ENCODE data around the gene BAZ2B. TPM values are rescaled to one million over a fixed set of nuclear protein-coding genes. Genes with fewer than 3 reads are reported as not detected.

BAZ2B gene
- total RNA-seq, 2 donors from 2014 or later = 60.8 to 84.5 TPM

- no peaks in the 10 kb centered on the region for H3K4me1 ChIP-seq (replicated peaks)
- no peak for TF ChIP-seq POLR2AphosphoS5 (IDR thresholded peaks at IDR 0.05)
- TF ChIP-seq POLR2A (IDR thresholded peaks at IDR 0.05) = no peak
- no peaks in the 10 kb centered on the region for H3K27me3 ChIP-seq (replicated peaks; ENCODE audit: insufficient read depth)
- WGBS = 10% methylated on average over 2 of the region's 2 CpGs
- intact Hi-C loops (cut with DNase I) = loop anchor here (5.0 to 10.0 kb wide), 2 partner anchors 95 to 177 kb away; partner anchors contain the start of genes CD302 and MARCHF7
- no peak overlapping the region for H3K4me3 ChIP-seq
- H3K9me3 ChIP-seq = no peaks in the 10 kb centered on the region
- no peaks in the 10 kb centered on the region for H3K36me3 ChIP-seq
- DNase-seq (ENCODE audit: low spot score) = peak; percentile 20
- H3K27ac ChIP-seq = no peak overlapping the region
Measured at GRCh38 chr2:159617646-159618045, 1.3 kb upstream of the BAZ2B start.

GRCh38 chr2:159617100-159617499 is 752 bp upstream of the BAZ2B start:
- TF ChIP-seq, protein P1, sequence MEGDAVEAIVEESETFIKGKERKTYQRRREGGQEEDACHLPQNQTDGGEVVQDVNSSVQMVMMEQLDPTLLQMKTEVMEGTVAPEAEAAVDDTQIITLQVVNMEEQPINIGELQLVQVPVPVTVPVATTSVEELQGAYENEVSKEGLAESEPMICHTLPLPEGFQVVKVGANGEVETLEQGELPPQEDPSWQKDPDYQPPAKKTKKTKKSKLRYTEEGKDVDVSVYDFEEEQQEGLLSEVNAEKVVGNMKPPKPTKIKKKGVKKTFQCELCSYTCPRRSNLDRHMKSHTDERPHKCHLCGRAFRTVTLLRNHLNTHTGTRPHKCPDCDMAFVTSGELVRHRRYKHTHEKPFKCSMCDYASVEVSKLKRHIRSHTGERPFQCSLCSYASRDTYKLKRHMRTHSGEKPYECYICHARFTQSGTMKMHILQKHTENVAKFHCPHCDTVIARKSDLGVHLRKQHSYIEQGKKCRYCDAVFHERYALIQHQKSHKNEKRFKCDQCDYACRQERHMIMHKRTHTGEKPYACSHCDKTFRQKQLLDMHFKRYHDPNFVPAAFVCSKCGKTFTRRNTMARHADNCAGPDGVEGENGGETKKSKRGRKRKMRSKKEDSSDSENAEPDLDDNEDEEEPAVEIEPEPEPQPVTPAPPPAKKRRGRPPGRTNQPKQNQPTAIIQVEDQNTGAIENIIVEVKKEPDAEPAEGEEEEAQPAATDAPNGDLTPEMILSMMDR (IDR thresholded peaks at IDR 0.05) = no peak
- TF ChIP-seq POLR2A (IDR thresholded peaks at IDR 0.05) = no peak
- TF ChIP-seq POLR2AphosphoS5 (IDR thresholded peaks at IDR 0.05) = no peak
- Histone ChIP-seq H3K4me3 (peak overlapping the region; percentile 70 to 76), H3K9me3 (no peaks in the 10 kb centered on the region), H3K4me1 (replicated peaks) (no peaks in the 10 kb centered on the region), H3K36me3 (no peaks in the 10 kb centered on the region), H3K27ac (peak overlapping the region; percentile 98 to 99), H3K27me3 (replicated peaks; ENCODE audit: insufficient read depth) (no peaks in the 10 kb centered on the region)
- DNase-seq (ENCODE audit: low spot score) = no peak
- WGBS = 23% methylated on average over 4 of the region's 4 CpGs
- intact Hi-C loops (cut with DNase I) = loop anchor here (5.0 to 10.0 kb wide), 2 partner anchors 95 to 178 kb away; partner anchors contain the start of genes CD302 and MARCHF7

GRCh38 chr2:159615367-159616285 is 722 bp downstream of the BAZ2B start:
- Histone ChIP-seq H3K4me3 (peak overlapping the region; percentile 70 to 76), H3K36me3 (no peaks in the 10 kb centered on the region), H3K9me3 (no peaks in the 10 kb centered on the region), H3K4me1 (replicated peaks) (no peaks in the 10 kb centered on the region), H3K27ac (peak overlapping the region; percentile 98 to 99), H3K27me3 (replicated peaks; ENCODE audit: insufficient read depth) (no peaks in the 10 kb centered on the region)
- intact Hi-C loops (cut with DNase I) = loop anchor here (5.0 to 10.0 kb wide), 2 partner anchors 97 to 179 kb away; partner anchors contain the start of genes CD302 and MARCHF7
- WGBS = under 1% methylated on average over 66 of the region's 66 CpGs
- TF ChIP-seq POLR2A (IDR thresholded peaks at IDR 0.05) (peak; percentile 64), POLR2AphosphoS5 (IDR thresholded peaks at IDR 0.05) (peak; percentile 77)
- TF ChIP-seq, protein P1 (IDR thresholded peaks at IDR 0.05) = no peak
- DNase-seq (ENCODE audit: low spot score) = peak; percentile 94

- peak overlapping the region; percentile 70 to 76 for H3K4me3 ChIP-seq
- DNase-seq (ENCODE audit: low spot score) = no peak
- no peaks in the 10 kb centered on the region for H3K36me3 ChIP-seq
- 2% methylated on average over 16 of the region's 16 CpGs for WGBS
- no peaks in the 10 kb centered on the region for H3K9me3 ChIP-seq
- peak overlapping the region; percentile 98 to 99 for H3K27ac ChIP-seq
- H3K4me1 ChIP-seq (replicated peaks) = no peaks in the 10 kb centered on the region
- TF ChIP-seq, protein P1 (IDR thresholded peaks at IDR 0.05) = no peak
- intact Hi-C loops (cut with DNase I) = loop anchor here (5.0 to 10.0 kb wide), 2 partner anchors 98 to 180 kb away; partner anchors contain the start of genes CD302 and MARCHF7
- no peaks in the 10 kb centered on the region for H3K27me3 ChIP-seq (replicated peaks; ENCODE audit: insufficient read depth)
Measured at GRCh38 chr2:159614534-159615366, 1.6 kb downstream of the BAZ2B start.
